ENCODE measurements around the gene TMIGD1.

- TF ChIP-seq SUZ12 (IDR thresholded peaks at IDR 0.05) (no peak), FOXM1 (IDR thresholded peaks at IDR 0.05; ENCODE audit: borderline replicate concordance) (no peak), ELF4 (IDR thresholded peaks at IDR 0.05) (no peak), HDGF (IDR thresholded peaks at IDR 0.05; ENCODE audit: borderline replicate concordance) (no peak), BHLHE40 (IDR thresholded peaks at IDR 0.05; ENCODE audit: borderline replicate concordance) (no peak), FOXA1 (IDR thresholded peaks at IDR 0.05) (no peak), ZNF384 (IDR thresholded peaks at IDR 0.05) (no peak), FOXK2 (IDR thresholded peaks at IDR 0.05) (no peak), LEF1 (IDR thresholded peaks at IDR 0.05; ENCODE audit: borderline replicate concordance) (no peak), SP1 (IDR thresholded peaks at IDR 0.05) (no peak)
Observed at GRCh38 chr17:30334421-30334820, 564 bp upstream of the TMIGD1 start.
